WI38 (cell line): ENCODE data around the gene NDUFB6.

ENCODE experiments used
- H3K4me3 ChIP-seq: 2 replicates; pipeline ENCODE4 v1.5.1; 2011; ENCODE audit warnings: low read depth, mild to moderate bottlenecking, control low read depth, low read length
- CTCF ChIP-seq: IDR thresholded peaks from 2 replicates; pipeline ENCODE4 v1.5.1; 2012; ENCODE audit warnings: low read depth, mild to moderate bottlenecking, control low read depth, low read length

The NDUFB6 gene

GRCh38 chr9:32533336-32533735 lies 39.6 kb downstream of the NDUFB6 start:
- no peak for TF ChIP-seq CTCF
- no peak overlapping the region for H3K4me3 ChIP-seq

GRCh38 chr9:32526707-32527048 lies 46.3 kb downstream of the NDUFB6 start:
- TF ChIP-seq CTCF: no peak
- H3K4me3 ChIP-seq: peak overlapping the region; percentile 90

GRCh38 chr9:32526041-32526706 lies 46.8 kb downstream of the NDUFB6 start, which contains the start of gene RIGI:
TSS of gene RIGI (minus strand) at chr9:32526196. CDS start at chr9:32526166, 30 bp downstream.
- peak; percentile 23; the same call in 1 of the 2 replicates for TF ChIP-seq CTCF
- H3K4me3 ChIP-seq: peak within 1 kb of the TSS; percentile 90

- no peak for TF ChIP-seq CTCF
These were observed 47.3 kb downstream of the NDUFB6 start for GRCh38 chr9:32525709-32526030.

GRCh38 chr9:32524892-32525708 lies 47.9 kb downstream of the NDUFB6 start:
- peak overlapping the region; percentile 90 for H3K4me3 ChIP-seq
- TF ChIP-seq CTCF: no peak

More at GRCh38 chr9:32525709-32526030, 47.3 kb downstream of the NDUFB6 start:
- H3K4me3 ChIP-seq: peak overlapping the region; percentile 90

- H3K4me3 ChIP-seq: peak overlapping the region; percentile 90
These were observed 48.4 kb downstream of the NDUFB6 start for GRCh38 chr9:32524558-32524891.

GRCh38 chr9:32523910-32524309 lies 49.0 kb downstream of the NDUFB6 start:
- no peak for TF ChIP-seq CTCF
- H3K4me3 ChIP-seq: no peak overlapping the region
